ENCODE results near the gene ZNRF2.

ZNRF2 gene

GRCh38 chr7:30301751-30302150 lies 17.4 kb downstream of the ZNRF2 start:
- DNase-seq (ENCODE audit: low read depth) = no peak
- no peak overlapping the region for H3K4me3 ChIP-seq (ENCODE audit: control insufficient read depth, low read depth, low read length)
- TF ChIP-seq CTCF (IDR thresholded peaks at IDR 0.05; ENCODE audit: control insufficient read depth, insufficient read depth, low read depth, low read length, missing control alignments) = no peak

- no peak overlapping the region for H3K4me3 ChIP-seq (ENCODE audit: control insufficient read depth, low read depth, low read length)
- DNase-seq (ENCODE audit: low read depth) = no peak
- no peak for TF ChIP-seq CTCF (IDR thresholded peaks at IDR 0.05; ENCODE audit: control insufficient read depth, insufficient read depth, low read depth, low read length, missing control alignments)
Observed at GRCh38 chr7:30302656-30303311, 18.4 kb downstream of the ZNRF2 start.

GRCh38 chr7:30303312-30304039 lies 19.1 kb downstream of the ZNRF2 start:
- H3K4me3 ChIP-seq (ENCODE audit: control insufficient read depth, low read depth, low read length) = no peak overlapping the region
- DNase-seq (ENCODE audit: low read depth) = no peak
- no peak for TF ChIP-seq CTCF (IDR thresholded peaks at IDR 0.05; ENCODE audit: control insufficient read depth, insufficient read depth, low read depth, low read length, missing control alignments)

GRCh38 chr7:30304177-30304884 lies 19.9 kb downstream of the ZNRF2 start:
- no peak overlapping the region for H3K4me3 ChIP-seq (ENCODE audit: control insufficient read depth, low read depth, low read length)
- no peak for DNase-seq (ENCODE audit: low read depth)
- no peak for TF ChIP-seq CTCF (IDR thresholded peaks at IDR 0.05; ENCODE audit: control insufficient read depth, insufficient read depth, low read depth, low read length, missing control alignments)

- TF ChIP-seq CTCF (IDR thresholded peaks at IDR 0.05; ENCODE audit: control insufficient read depth, insufficient read depth, low read depth, low read length, missing control alignments) = no peak
- DNase-seq (ENCODE audit: low read depth) = no peak
- H3K4me3 ChIP-seq (ENCODE audit: control insufficient read depth, low read depth, low read length) = no peak overlapping the region
Observed at GRCh38 chr7:30306976-30307375, 22.6 kb downstream of the ZNRF2 start.

- no peak for DNase-seq (ENCODE audit: low read depth)
- no peak overlapping the region for H3K4me3 ChIP-seq (ENCODE audit: control insufficient read depth, low read depth, low read length)
- no peak for TF ChIP-seq CTCF (IDR thresholded peaks at IDR 0.05; ENCODE audit: control insufficient read depth, insufficient read depth, low read depth, low read length, missing control alignments)
Observed at GRCh38 chr7:30308389-30308788, 24.0 kb downstream of the ZNRF2 start.

All from AG09309 (cell line).